HepG2 (cell line): ENCODE data around the gene HSPB2. TPM values are rescaled to one million over a fixed set of nuclear protein-coding genes. Genes with fewer than 3 reads are reported as not detected.

ENCODE experiments used
- ATAD3A ChIP-seq: sonication (generic); formaldehyde crosslinking; IDR thresholded peaks from 2 replicates; pipeline ENCODE4 v1.4.0; 2020; ENCODE audit warnings: missing genetic modification reagents
- CHD2 ChIP-seq: IDR thresholded peaks from 2 replicates; pipeline ENCODE4 v1.6.1; 2011; ENCODE audit warnings: low read depth, low read length, improper control_type of control experiment
- ETV5 ChIP-seq: IDR thresholded peaks from 2 replicates; pipeline ENCODE4 v1.6.1; 2018; ENCODE audit warnings: missing biosample characterization, missing genetic modification reagents, inconsistent platforms, borderline replicate concordance
- JUNB ChIP-seq: sonication (generic); formaldehyde crosslinking; IDR thresholded peaks from 2 replicates; pipeline ENCODE4 v1.8.0; 2022; ENCODE audit warnings: missing genetic modification reagents, mild to moderate bottlenecking, borderline replicate concordance
- KLF13 ChIP-seq: sonication (generic); formaldehyde crosslinking; IDR thresholded peaks from 2 replicates; pipeline ENCODE4 v1.4.0; 2020; ENCODE audit warnings: mild to moderate bottlenecking, missing genetic modification reagents
- MATR3 ChIP-seq: sonication (generic); formaldehyde crosslinking; IDR thresholded peaks from 2 replicates; pipeline ENCODE4 v1.4.0; 2020; ENCODE audit warnings: missing genetic modification reagents
- MEIS2 ChIP-seq: sonication (generic); formaldehyde crosslinking; IDR thresholded peaks from 2 replicates; pipeline ENCODE4 v1.9.0; 2021; ENCODE audit warnings: mild to moderate bottlenecking, missing genetic modification reagents
- NAIF1 ChIP-seq: sonication (generic); formaldehyde crosslinking; IDR thresholded peaks from 2 replicates; pipeline ENCODE4 v1.5.0; 2020; ENCODE audit warnings: mild to moderate bottlenecking, missing genetic modification reagents, borderline replicate concordance
- NFYB ChIP-seq: sonication (generic); formaldehyde crosslinking; IDR thresholded peaks from 2 replicates; pipeline ENCODE4 v1.4.0; 2020; ENCODE audit warnings: missing genetic modification reagents
- PPARG ChIP-seq: conservative IDR thresholded peaks from 2 replicates; pipeline ENCODE4 v1.6.1; 2016; ENCODE audit warnings: missing biosample characterization, missing genetic modification reagents
- SCMH1 ChIP-seq: sonication (generic); formaldehyde crosslinking; IDR thresholded peaks from 2 replicates; pipeline ENCODE4 v1.9.0; 2021; ENCODE audit warnings: missing genetic modification reagents, mild to moderate bottlenecking, borderline replicate concordance
- ZC3H13 ChIP-seq: sonication (generic); formaldehyde crosslinking; IDR thresholded peaks from 2 replicates; pipeline ENCODE4 v1.8.1; 2023; ENCODE audit warnings: mild to moderate bottlenecking, missing genetic modification reagents, moderate library complexity
- ZNF230 ChIP-seq: sonication (generic); formaldehyde crosslinking; IDR thresholded peaks from 2 replicates; pipeline ENCODE4 v1.4.0; 2020; ENCODE audit warnings: mild to moderate bottlenecking, missing genetic modification reagents
- ZNF414 ChIP-seq: sonication (generic); formaldehyde crosslinking; IDR thresholded peaks from 2 replicates; pipeline ENCODE4 v1.5.0; 2020; ENCODE audit warnings: missing genetic modification reagents
- ZNF460 ChIP-seq: sonication (generic); formaldehyde crosslinking; IDR thresholded peaks from 2 replicates; pipeline ENCODE4 v1.5.1; 2020; ENCODE audit warnings: missing genetic modification reagents, mild to moderate bottlenecking, borderline replicate concordance
- ZNF614 ChIP-seq: IDR thresholded peaks from 2 replicates; pipeline ENCODE4 v1.6.1; 2018; ENCODE audit warnings: missing biosample characterization, missing genetic modification reagents, inconsistent platforms, borderline replicate concordance
- polyA plus RNA-seq, 8 experiments: library from polyadenylated mRNA; depleted of rRNA in 3 of 8; stranded (reverse) in 7 of 8; unstranded in 1 of 8; fragments of >200 nt; fragmentation: Illumina TruSeq in 4 of 8; extraction: Trizol in 4 of 8; gene quantifications; 2 replicates each; pipeline versions ENCODE4 v1.2.1 to v1.2.3, GENCODE V29; 2011 to 2016; ENCODE audit warnings: low read depth in 4 of 8, missing spikeins in 1 of 8, mixed read lengths in 1 of 8; ENCODE audit not compliant: insufficient read depth in 1 of 8
- total RNA-seq, 5 experiments: library from RNA; depleted of rRNA; stranded (reverse); fragments of >200 nt; fragmentation: Illumina TruSeq; extraction: Trizol; gene quantifications; 2 replicates each; pipeline ENCODE4 v1.2.3, GENCODE V29; 2016; ENCODE audit warnings: low read depth in 1 of 5

HSPB2 gene
- total and polyA plus RNA-seq, 2 of the 13 experiments (the other 11 are each of a cell fraction or from before 2014, with no cell fraction given): 0.04 TPM; not detected in 1

GRCh38 chr11:111917788-111918187 is 5.3 kb downstream of the HSPB2 start (continued):
- TF ChIP-seq PPARG (CRISPR knock-in tag): 0 out of 2 replicates have a peak, but pooled peaks have one; percentile 27
- TF ChIP-seq SCMH1: no peak
- no peak for TF ChIP-seq NFYB (CRISPR knock-in tag)
- TF ChIP-seq ZNF230: no peak
- no peak for TF ChIP-seq ZNF414
- TF ChIP-seq CHD2: no peak
- TF ChIP-seq ETV5 (CRISPR knock-in tag): no peak
- TF ChIP-seq ATAD3A (CRISPR knock-in tag): no peak
- no peak for TF ChIP-seq KLF13
- TF ChIP-seq MEIS2 (CRISPR knock-in tag): no peak
- TF ChIP-seq NAIF1 (CRISPR knock-in tag): no peak
- TF ChIP-seq ZNF614: no peak
- no peak for TF ChIP-seq MATR3 (CRISPR knock-in tag)
- TF ChIP-seq ZNF460: no peak
- no peak for TF ChIP-seq ZC3H13
- TF ChIP-seq JUNB (CRISPR knock-in tag): no peak
